ENCODE data around the gene RGS14. TPM values are rescaled to one million over a fixed set of nuclear protein-coding genes. Genes with fewer than 3 reads are reported as not detected.

Gene RGS14
- total and polyA plus RNA-seq, 2 experiments from 2014 or later = 23.5 to 37.9 TPM

DNA sequence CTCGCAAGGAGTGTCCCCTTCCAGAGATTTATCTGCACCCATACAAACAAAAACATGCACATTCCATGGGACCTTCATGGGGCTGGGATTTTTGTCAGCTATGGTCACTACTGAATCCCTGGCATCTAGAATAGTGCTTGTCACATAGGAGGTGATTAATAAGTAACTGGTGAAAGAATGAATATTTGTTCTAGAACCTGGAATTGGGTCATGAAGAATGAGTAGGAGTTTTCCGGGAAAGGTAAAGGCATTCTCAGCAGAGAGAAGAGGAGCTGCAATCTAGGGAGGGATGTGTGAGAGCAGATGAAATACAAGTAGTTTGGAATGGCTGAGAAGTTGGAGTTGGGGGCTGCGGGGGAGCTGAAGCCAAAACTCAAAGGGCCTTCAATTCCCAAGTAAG is 3.5 kb upstream of the RGS14 start:
- H3F3A ChIP-seq (replicated peaks; ENCODE audit: low read depth) = 0 out of 2 replicates have a peak, but pooled peaks cover 6% of the 10 kb centered on the region
- H3K27ac ChIP-seq (ENCODE audit: low read depth) = no peak overlapping the region
- no peak overlapping the region for H3K4me3 ChIP-seq
- DNase-seq (ENCODE audit: low spot score) = no peak
- H3K36me3 ChIP-seq (ENCODE audit: insufficient read depth) = peaks cover 6% of the 10 kb centered on the region; the same call in 1 of the 2 replicates
- peaks cover 4% of the 10 kb centered on the region; the same call in 1 of the 2 replicates for H3K9me2 ChIP-seq (ENCODE audit: insufficient read depth)
- TF ChIP-seq POLR2AphosphoS5 (IDR thresholded peaks at IDR 0.05; ENCODE audit: low read depth) (no peak), ZNF114 (CRISPR knock-in tag; IDR thresholded peaks at IDR 0.05) (no peak), JUNB (IDR thresholded peaks at IDR 0.05; ENCODE audit: unreplicated experiment) (no peak), ZNF331 (CRISPR knock-in tag; IDR thresholded peaks at IDR 0.05; ENCODE audit: low read depth) (no peak), EZH2 (IDR thresholded peaks at IDR 0.05; ENCODE audit: low read depth, unreplicated experiment) (no peak), EZH2phosphoT487 (IDR thresholded peaks at IDR 0.05; ENCODE audit: unreplicated experiment) (no peak), NANOG (IDR thresholded peaks at IDR 0.05; ENCODE audit: borderline replicate concordance) (no peak), STAT1 (IDR thresholded peaks at IDR 0.05; ENCODE audit: unreplicated experiment) (no peak), CREB1 (CRISPR knock-in tag; IDR thresholded peaks at IDR 0.05; ENCODE audit: low read depth) (no peak)
- TF ChIP-seq, protein P1, sequence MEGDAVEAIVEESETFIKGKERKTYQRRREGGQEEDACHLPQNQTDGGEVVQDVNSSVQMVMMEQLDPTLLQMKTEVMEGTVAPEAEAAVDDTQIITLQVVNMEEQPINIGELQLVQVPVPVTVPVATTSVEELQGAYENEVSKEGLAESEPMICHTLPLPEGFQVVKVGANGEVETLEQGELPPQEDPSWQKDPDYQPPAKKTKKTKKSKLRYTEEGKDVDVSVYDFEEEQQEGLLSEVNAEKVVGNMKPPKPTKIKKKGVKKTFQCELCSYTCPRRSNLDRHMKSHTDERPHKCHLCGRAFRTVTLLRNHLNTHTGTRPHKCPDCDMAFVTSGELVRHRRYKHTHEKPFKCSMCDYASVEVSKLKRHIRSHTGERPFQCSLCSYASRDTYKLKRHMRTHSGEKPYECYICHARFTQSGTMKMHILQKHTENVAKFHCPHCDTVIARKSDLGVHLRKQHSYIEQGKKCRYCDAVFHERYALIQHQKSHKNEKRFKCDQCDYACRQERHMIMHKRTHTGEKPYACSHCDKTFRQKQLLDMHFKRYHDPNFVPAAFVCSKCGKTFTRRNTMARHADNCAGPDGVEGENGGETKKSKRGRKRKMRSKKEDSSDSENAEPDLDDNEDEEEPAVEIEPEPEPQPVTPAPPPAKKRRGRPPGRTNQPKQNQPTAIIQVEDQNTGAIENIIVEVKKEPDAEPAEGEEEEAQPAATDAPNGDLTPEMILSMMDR (conservative IDR thresholded peaks at IDR 0.05; ENCODE audit: low read depth in 2 of 2) = no peak
- TF ChIP-seq, protein P2, sequence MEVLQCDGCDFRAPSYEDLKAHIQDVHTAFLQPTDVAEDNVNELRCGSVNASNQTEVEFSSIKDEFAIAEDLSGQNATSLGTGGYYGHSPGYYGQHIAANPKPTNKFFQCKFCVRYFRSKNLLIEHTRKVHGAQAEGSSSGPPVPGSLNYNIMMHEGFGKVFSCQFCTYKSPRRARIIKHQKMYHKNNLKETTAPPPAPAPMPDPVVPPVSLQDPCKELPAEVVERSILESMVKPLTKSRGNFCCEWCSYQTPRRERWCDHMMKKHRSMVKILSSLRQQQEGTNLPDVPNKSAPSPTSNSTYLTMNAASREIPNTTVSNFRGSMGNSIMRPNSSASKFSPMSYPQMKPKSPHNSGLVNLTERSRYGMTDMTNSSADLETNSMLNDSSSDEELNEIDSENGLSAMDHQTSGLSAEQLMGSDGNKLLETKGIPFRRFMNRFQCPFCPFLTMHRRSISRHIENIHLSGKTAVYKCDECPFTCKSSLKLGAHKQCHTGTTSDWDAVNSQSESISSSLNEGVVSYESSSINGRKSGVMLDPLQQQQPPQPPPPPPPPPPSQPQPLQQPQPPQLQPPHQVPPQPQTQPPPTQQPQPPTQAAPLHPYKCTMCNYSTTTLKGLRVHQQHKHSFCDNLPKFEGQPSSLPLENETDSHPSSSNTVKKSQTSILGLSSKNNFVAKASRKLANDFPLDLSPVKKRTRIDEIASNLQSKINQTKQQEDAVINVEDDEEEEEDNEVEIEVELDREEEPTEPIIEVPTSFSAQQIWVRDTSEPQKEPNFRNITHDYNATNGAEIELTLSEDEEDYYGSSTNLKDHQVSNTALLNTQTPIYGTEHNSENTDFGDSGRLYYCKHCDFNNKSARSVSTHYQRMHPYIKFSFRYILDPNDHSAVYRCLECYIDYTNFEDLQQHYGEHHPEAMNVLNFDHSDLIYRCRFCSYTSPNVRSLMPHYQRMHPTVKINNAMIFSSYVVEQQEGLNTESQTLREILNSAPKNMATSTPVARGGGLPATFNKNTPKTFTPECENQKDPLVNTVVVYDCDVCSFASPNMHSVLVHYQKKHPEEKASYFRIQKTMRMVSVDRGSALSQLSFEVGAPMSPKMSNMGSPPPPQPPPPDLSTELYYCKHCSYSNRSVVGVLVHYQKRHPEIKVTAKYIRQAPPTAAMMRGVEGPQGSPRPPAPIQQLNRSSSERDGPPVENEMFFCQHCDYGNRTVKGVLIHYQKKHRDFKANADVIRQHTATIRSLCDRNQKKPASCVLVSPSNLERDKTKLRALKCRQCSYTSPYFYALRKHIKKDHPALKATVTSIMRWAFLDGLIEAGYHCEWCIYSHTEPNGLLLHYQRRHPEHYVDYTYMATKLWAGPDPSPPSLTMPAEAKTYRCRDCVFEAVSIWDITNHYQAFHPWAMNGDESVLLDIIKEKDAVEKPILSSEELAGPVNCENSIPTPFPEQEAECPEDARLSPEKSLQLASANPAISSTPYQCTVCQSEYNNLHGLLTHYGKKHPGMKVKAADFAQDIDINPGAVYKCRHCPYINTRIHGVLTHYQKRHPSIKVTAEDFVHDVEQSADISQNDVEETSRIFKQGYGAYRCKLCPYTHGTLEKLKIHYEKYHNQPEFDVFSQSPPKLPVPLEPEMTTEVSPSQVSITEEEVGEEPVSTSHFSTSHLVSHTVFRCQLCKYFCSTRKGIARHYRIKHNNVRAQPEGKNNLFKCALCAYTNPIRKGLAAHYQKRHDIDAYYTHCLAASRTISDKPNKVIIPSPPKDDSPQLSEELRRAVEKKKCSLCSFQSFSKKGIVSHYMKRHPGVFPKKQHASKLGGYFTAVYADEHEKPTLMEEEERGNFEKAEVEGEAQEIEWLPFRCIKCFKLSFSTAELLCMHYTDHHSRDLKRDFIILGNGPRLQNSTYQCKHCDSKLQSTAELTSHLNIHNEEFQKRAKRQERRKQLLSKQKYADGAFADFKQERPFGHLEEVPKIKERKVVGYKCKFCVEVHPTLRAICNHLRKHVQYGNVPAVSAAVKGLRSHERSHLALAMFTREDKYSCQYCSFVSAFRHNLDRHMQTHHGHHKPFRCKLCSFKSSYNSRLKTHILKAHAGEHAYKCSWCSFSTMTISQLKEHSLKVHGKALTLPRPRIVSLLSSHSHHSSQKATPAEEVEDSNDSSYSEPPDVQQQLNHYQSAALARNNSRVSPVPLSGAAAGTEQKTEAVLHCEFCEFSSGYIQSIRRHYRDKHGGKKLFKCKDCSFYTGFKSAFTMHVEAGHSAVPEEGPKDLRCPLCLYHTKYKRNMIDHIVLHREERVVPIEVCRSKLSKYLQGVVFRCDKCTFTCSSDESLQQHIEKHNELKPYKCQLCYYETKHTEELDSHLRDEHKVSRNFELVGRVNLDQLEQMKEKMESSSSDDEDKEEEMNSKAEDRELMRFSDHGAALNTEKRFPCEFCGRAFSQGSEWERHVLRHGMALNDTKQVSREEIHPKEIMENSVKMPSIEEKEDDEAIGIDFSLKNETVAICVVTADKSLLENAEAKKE (CRISPR knock-in tag; IDR thresholded peaks at IDR 0.05) = no peak
- TF ChIP-seq, protein P3, sequence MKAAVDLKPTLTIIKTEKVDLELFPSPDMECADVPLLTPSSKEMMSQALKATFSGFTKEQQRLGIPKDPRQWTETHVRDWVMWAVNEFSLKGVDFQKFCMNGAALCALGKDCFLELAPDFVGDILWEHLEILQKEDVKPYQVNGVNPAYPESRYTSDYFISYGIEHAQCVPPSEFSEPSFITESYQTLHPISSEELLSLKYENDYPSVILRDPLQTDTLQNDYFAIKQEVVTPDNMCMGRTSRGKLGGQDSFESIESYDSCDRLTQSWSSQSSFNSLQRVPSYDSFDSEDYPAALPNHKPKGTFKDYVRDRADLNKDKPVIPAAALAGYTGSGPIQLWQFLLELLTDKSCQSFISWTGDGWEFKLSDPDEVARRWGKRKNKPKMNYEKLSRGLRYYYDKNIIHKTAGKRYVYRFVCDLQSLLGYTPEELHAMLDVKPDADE (IDR thresholded peaks at IDR 0.05) = no peak
- TF ChIP-seq, protein P4, sequence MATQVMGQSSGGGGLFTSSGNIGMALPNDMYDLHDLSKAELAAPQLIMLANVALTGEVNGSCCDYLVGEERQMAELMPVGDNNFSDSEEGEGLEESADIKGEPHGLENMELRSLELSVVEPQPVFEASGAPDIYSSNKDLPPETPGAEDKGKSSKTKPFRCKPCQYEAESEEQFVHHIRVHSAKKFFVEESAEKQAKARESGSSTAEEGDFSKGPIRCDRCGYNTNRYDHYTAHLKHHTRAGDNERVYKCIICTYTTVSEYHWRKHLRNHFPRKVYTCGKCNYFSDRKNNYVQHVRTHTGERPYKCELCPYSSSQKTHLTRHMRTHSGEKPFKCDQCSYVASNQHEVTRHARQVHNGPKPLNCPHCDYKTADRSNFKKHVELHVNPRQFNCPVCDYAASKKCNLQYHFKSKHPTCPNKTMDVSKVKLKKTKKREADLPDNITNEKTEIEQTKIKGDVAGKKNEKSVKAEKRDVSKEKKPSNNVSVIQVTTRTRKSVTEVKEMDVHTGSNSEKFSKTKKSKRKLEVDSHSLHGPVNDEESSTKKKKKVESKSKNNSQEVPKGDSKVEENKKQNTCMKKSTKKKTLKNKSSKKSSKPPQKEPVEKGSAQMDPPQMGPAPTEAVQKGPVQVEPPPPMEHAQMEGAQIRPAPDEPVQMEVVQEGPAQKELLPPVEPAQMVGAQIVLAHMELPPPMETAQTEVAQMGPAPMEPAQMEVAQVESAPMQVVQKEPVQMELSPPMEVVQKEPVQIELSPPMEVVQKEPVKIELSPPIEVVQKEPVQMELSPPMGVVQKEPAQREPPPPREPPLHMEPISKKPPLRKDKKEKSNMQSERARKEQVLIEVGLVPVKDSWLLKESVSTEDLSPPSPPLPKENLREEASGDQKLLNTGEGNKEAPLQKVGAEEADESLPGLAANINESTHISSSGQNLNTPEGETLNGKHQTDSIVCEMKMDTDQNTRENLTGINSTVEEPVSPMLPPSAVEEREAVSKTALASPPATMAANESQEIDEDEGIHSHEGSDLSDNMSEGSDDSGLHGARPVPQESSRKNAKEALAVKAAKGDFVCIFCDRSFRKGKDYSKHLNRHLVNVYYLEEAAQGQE (IDR thresholded peaks at IDR 0.05; ENCODE audit: unreplicated experiment) = no peak
- no peaks in the 10 kb centered on the region; the same call in 1 of the 2 replicates for H4K20me1 ChIP-seq (replicated peaks; ENCODE audit: insufficient read depth)
- peaks cover 21% of the 10 kb centered on the region for H3K79me2 ChIP-seq (replicated peaks; ENCODE audit: insufficient read depth)
- no peak overlapping the region for H2AFZ ChIP-seq
- H3K4me1 ChIP-seq (ENCODE audit: insufficient read depth) = peaks cover 6% of the 10 kb centered on the region
- no peaks in the 10 kb centered on the region; the same call in 1 of the 2 replicates for H3K27me3 ChIP-seq (ENCODE audit: insufficient read depth)
- Mint-ChIP-seq H3K36me3 (ENCODE audit: low read depth) (peaks cover 5% of the 10 kb centered on the region; the same call in 2 of the 3 replicates), H3K9me3 (no peaks in the 10 kb centered on the region; the same call in 2 of the 3 replicates), H3K27ac (no peak overlapping the region), H3K4me3 (no peak overlapping the region; the same call in 2 of the 3 replicates), H3K27me3 (ENCODE audit: insufficient read depth, low read depth, poor library complexity) (peaks cover 18% of the 10 kb centered on the region), H3K4me1 (peaks cover 20% of the 10 kb centered on the region)
- no peak overlapping the region for H3K4me2 ChIP-seq
- no peak for ATAC-seq

Data from GM23338 (cell line).